ENCODE data around the gene IGSF3.
"Not testable (repeated sequence)": the region's sequence is repeated elsewhere in the genome, so short reads cannot be mapped to it uniquely, and the experiment has no call there.

- not testable (repeated sequence) for TF ChIP-seq EZH2 (IDR thresholded peaks at IDR 0.05; ENCODE audit: borderline replicate concordance, low read depth, low read length, poor library complexity, severe bottlenecking)
- TF ChIP-seq, protein P1, sequence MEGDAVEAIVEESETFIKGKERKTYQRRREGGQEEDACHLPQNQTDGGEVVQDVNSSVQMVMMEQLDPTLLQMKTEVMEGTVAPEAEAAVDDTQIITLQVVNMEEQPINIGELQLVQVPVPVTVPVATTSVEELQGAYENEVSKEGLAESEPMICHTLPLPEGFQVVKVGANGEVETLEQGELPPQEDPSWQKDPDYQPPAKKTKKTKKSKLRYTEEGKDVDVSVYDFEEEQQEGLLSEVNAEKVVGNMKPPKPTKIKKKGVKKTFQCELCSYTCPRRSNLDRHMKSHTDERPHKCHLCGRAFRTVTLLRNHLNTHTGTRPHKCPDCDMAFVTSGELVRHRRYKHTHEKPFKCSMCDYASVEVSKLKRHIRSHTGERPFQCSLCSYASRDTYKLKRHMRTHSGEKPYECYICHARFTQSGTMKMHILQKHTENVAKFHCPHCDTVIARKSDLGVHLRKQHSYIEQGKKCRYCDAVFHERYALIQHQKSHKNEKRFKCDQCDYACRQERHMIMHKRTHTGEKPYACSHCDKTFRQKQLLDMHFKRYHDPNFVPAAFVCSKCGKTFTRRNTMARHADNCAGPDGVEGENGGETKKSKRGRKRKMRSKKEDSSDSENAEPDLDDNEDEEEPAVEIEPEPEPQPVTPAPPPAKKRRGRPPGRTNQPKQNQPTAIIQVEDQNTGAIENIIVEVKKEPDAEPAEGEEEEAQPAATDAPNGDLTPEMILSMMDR (conservative IDR thresholded peaks at IDR 0.05; ENCODE audit: low read depth, low read length), result not testable (repeated sequence)
These were observed 9.7 kb downstream of the IGSF3 start for GRCh38 chr1:116657836-116658235.

All from A673 (cell line).